IgD-negative memory B cell (primary cell): ENCODE results near the gene PRKN. TPM values are rescaled to one million over a fixed set of nuclear protein-coding genes. Genes with fewer than 3 reads are reported as not detected.
A peak's percentile ranks its signal among the peaks of the same experiment; 100 is the strongest.

Experiments
- H3K27ac Mint-ChIP-seq, 3 donors: one replicate each; pipeline ENCODE4 v1.8.0; 2020 to 2022; ENCODE audit warnings: mild to moderate bottlenecking in 3 of 3, mixed read lengths in 3 of 3, moderate library complexity in 1 of 3
- H3K27me3 Mint-ChIP-seq: one replicate; pipeline ENCODE4 v1.8.0; 2021; ENCODE audit warnings: mixed read lengths
- H3K36me3 Mint-ChIP-seq: one replicate; pipeline ENCODE4 v1.8.0; 2020; ENCODE audit warnings: mild to moderate bottlenecking, mixed read lengths
- H3K4me1 Mint-ChIP-seq, 3 donors: one replicate each; pipeline ENCODE4 v1.8.0; 2020 to 2022; ENCODE audit warnings: mixed read lengths in 3 of 3, mild to moderate bottlenecking in 1 of 3
- H3K4me3 Mint-ChIP-seq, 4 donors: one replicate each; pipeline ENCODE4 v1.8.0; 2020 to 2022; ENCODE audit warnings: mild to moderate bottlenecking in 4 of 4, mixed read lengths in 4 of 4, moderate library complexity in 3 of 4
- H3K9me3 Mint-ChIP-seq, 3 donors: one replicate each; pipeline ENCODE4 v1.8.0; 2020 to 2021; ENCODE audit warnings: mixed read lengths in 3 of 3, mild to moderate bottlenecking in 1 of 3
- polyA plus RNA-seq: library from polyadenylated mRNA; unstranded; fragments of 300-500 nt; fragmentation: Illumina TruSeq; gene quantifications from one replicate; pipeline ENCODE4 v1.2.3, GENCODE V29; 2021

Gene PRKN
- polyA plus RNA-seq, 1 donor from 2014 or later: 0.55 TPM

DNA sequence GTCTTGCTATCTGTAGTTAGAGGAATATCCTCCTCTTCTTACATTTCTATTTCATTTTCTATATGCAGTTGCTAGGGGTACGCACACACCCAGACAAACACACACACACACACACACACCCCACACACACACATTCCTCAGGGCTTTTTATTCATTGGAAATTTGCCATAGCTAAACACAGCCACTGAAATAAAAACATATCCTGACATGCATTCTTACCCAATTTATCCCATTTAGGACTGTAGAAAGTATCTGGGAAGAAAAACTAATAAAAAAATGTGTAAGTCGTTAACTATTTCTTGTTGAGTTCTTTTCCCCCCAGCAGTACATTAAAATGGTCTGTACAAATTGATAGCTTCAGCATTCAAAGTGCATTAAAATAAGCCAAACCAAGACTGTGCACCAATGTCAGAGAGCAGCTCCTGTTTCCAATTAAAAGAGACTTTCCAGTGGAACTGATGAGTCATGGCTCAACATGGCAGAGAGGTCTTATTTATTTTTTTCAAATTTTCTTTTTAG lies 1095.8 kb downstream of the PRKN start:
- Mint-ChIP-seq H3K9me3 (peaks cover 4 to 11% (median 4%) of the 10 kb centered on the region in 3 donors), H3K27me3 (no peaks in the 10 kb centered on the region), H3K36me3 (no peaks in the 10 kb centered on the region), H3K27ac (no peak overlapping the region), H3K4me3 (no peak overlapping the region), H3K4me1 (no peaks in the 10 kb centered on the region)

DNA sequence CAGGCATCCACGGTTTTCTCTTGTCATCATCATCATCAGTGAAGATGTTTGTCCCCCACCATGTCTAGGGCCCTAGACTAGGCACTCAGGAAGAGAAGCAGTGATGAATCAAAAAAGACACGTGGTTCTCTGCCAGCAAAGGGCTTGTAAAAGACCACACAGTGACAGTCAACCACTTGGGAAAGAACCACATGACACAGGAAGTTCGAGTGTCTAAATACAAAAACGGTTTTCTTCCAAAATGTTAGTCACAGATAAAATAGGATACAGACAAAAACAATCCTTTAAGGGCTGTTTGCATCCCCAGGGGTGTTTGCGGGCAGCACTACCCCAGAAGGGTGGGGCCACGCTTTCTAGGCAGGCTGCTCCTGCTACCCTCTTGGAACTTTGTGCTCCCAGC lies 1096.9 kb downstream of the PRKN start:
- Mint-ChIP-seq H3K9me3 (peaks cover 4 to 11% (median 4%) of the 10 kb centered on the region in 3 donors), H3K36me3 (no peaks in the 10 kb centered on the region), H3K27ac (no peak overlapping the region), H3K4me1 (no peaks in the 10 kb centered on the region), H3K4me3 (no peak overlapping the region), H3K27me3 (no peaks in the 10 kb centered on the region)

DNA sequence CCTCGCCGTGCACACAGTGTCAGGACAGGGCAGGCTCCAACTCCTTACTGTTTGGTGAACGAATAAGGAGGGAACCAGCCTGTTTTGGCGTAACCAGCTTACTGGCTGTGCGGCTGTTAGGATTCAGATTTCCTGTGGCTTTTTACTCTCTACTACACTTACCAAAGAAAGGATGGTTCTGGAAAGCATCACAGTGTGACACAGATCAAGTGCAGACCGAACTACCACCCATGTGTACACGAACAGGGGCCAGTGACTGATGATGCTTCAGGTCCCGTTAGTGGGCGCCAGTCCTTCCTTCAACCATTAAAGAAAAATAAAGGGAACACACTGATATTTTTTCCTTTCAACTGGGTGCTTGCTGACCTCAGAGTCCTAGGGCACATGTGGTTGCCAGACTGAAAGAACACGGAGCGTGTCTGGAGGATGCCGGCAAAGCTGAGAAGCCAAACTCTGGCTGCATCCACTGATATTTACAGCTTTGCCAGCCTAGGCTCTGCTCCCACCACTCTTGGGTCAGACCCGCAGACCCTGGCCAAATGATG lies 1101.4 kb downstream of the PRKN start:
- no peak overlapping the region for H3K4me3 Mint-ChIP-seq
- H3K9me3 Mint-ChIP-seq: peaks cover 0 to 11% (median 4%) of the 10 kb centered on the region in 3 donors
- no peaks in the 10 kb centered on the region for H3K27me3 Mint-ChIP-seq
- H3K36me3 Mint-ChIP-seq: no peaks in the 10 kb centered on the region
- no peaks in the 10 kb centered on the region for H3K4me1 Mint-ChIP-seq
- H3K27ac Mint-ChIP-seq: no peak overlapping the region

DNA sequence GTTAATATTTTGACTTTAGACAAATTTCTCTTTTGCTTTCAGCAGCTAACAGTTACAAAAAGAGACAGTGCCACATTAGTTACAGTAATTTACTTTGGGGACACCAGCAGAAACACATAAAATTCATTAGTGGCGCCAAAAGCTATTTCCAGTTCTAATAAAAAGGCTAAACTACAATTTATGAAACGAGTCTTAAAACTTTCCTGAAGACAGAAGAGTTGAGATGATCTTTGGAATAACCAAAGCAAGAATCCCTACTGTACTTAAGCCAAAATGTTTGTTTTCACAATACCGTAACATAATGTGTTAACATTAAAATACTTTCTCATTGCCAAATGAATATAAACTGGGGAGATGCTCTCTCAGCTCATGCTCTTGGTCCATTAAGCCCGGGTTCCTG lies 1103.5 kb downstream of the PRKN start:
- Mint-ChIP-seq H3K27me3 (no peaks in the 10 kb centered on the region), H3K9me3 (peaks cover 0 to 8% (median 6%) of the 10 kb centered on the region in 3 donors), H3K4me3 (no peak overlapping the region), H3K27ac (no peak overlapping the region), H3K36me3 (no peaks in the 10 kb centered on the region), H3K4me1 (no peaks in the 10 kb centered on the region)

DNA sequence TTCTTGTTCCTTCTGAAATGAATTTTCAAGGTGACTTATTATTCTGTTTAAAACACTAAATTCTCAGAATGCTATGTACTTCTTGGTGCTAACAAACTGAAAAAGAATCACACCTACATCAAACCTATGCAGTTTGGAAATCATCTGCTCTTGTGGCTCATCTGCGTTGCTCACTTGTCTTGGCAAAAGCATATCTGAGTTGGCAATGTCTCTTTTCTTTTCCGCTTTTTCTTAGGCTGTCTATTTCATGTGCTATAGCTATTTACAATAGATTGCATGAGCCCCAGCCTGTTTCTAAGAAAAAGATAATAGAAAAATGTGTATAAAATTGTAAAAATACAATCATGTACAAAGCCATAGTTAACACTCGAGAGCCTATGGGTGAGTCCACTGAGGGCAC lies 1104.8 kb downstream of the PRKN start:
- H3K36me3 Mint-ChIP-seq: no peaks in the 10 kb centered on the region
- no peaks in the 10 kb centered on the region for H3K4me1 Mint-ChIP-seq
- no peaks in the 10 kb centered on the region for H3K27me3 Mint-ChIP-seq
- H3K4me3 Mint-ChIP-seq: no peak overlapping the region
- H3K27ac Mint-ChIP-seq: no peak overlapping the region
- H3K9me3 Mint-ChIP-seq: peaks cover 0 to 2% (median 2%) of the 10 kb centered on the region in 3 donors

DNA sequence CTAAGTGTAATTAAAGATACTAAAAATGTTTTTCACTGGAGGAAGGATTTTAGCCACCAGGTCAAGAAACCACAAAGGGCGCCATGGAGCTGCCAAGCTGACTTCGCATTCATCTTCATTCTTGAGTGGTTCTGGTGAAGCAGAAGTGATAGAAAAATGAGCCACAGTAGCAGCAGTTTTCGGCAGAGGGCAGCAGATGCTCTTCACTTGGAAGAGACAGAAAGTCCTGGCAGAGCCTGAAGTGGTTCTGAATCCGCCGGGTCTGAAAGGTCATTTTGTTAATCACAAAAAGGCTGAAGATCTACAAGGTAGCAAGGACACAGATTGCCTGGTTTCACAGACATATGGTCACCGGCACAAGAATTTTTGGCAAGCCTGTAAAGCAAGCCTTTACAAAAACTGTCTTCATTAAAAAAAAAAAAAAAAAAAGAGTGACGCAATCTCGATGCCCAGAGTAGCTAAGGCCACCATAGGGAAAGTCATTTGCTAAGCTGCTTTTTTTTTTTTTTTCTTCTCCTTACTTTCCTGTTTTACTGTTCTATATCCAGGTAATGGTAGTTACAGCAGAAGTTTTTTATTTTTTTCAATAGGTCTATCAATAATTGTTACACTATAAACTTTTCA lies 1108.6 kb downstream of the PRKN start:
- Mint-ChIP-seq H3K4me1 (no peaks in the 10 kb centered on the region), H3K36me3 (no peaks in the 10 kb centered on the region), H3K27me3 (no peaks in the 10 kb centered on the region), H3K27ac (no peak overlapping the region), H3K9me3 (peaks cover 0 to 2% (median 2%) of the 10 kb centered on the region in 3 donors), H3K4me3 (no peak overlapping the region)

DNA sequence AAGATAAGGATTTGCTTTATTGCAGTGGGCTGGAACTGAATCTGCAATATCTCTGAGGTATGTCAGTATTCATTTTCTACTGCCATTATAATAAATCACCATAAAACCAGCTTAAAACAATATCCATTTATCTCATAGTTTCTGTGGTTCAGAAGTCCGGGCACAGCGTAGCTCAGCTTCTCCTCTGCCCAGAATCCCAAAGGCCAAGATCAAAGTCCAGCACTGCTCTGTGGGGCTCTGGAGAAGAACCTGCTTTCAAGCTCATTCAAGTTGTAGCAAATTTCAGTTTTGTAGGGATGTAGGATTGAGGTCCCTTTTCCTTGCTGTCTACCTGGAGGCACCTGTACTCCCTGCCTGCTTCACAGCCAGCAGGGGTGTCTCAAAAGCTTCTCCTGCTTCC lies 1113.9 kb downstream of the PRKN start:
- H3K9me3 Mint-ChIP-seq: peaks cover 3 to 5% (median 4%) of the 10 kb centered on the region in 3 donors
- no peaks in the 10 kb centered on the region for H3K4me1 Mint-ChIP-seq
- H3K27me3 Mint-ChIP-seq: no peaks in the 10 kb centered on the region
- H3K4me3 Mint-ChIP-seq: no peak overlapping the region
- no peaks in the 10 kb centered on the region for H3K36me3 Mint-ChIP-seq
- H3K27ac Mint-ChIP-seq: peak overlapping the region in 1 of 3 donors; percentile 41

DNA sequence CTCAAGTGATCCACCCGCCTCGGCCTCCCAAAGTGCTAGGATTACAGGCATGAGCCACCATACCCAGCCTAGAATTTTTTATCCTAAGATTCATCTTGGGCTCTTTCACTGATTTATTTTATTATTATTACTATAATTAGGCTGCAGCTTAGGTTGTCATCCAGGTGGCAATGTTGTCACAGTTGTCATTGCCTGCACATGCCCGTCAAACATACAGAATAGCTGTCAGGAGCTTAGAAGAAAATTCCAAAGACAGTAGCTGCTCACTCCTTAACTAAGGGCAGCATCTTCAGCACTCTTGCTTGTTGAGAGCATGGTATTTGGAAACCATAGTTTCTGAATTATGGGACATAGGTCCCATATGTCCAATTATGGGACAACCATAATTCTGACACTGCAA lies 1118.8 kb downstream of the PRKN start:
- no peaks in the 10 kb centered on the region for H3K27me3 Mint-ChIP-seq
- no peak overlapping the region for H3K4me3 Mint-ChIP-seq
- H3K27ac Mint-ChIP-seq: no peak overlapping the region
- H3K36me3 Mint-ChIP-seq: peaks cover 3% of the 10 kb centered on the region
- H3K9me3 Mint-ChIP-seq: peaks cover 3 to 6% (median 5%) of the 10 kb centered on the region in 3 donors
- no peaks in the 10 kb centered on the region for H3K4me1 Mint-ChIP-seq

DNA sequence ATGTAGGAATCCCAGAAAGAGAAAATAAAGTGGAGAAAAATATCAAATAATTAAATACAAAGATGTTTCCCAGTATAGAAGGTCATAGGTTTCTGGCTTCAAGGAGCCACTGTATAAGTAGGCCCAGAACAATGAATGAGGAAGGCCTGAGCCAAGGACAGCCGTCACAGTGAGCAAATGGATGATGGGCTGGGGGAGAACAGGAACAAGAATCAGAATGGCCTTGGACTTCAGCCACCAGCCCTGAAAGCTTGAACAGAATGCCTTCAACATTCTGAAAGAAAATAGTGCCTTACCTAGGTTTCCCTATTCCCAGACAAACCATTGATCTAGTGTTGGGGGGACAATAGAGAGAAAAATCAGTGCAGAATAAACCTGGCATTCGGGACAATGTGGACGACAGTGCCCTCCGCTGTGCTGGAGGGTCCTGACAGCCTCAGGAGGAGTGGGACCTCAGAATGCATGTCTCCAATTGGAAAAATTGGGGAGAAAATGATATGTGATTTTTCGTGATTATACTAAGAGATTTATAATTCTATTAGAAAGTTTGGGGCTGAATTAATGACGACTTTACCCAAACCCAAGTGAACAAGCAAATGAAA lies 1119.8 kb downstream of the PRKN start:
- Mint-ChIP-seq H3K4me1 (no peaks in the 10 kb centered on the region), H3K9me3 (peaks cover 2 to 6% (median 4%) of the 10 kb centered on the region in 3 donors), H3K36me3 (peaks cover 3% of the 10 kb centered on the region), H3K27ac (no peak overlapping the region), H3K27me3 (no peaks in the 10 kb centered on the region), H3K4me3 (no peak overlapping the region)

DNA sequence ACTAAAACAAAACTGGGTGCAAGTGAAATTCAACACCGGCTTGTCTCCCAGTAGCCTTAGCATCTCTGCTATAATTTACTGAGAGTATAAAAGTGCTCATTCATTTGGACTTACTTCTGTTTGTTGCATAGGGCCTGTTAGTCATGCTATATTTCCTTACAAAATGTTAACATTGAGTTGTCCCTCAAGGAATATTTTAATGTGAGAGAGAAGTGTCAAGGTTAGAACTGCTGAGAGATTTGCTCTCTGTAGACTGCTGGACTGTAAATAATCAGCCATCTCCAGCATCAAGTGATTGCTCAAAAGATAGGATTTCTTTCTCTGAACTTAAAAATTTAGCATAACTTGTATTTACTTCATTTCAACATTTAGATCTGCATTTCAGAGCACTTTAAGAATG lies 1125.2 kb downstream of the PRKN start:
- Mint-ChIP-seq H3K27ac (no peak overlapping the region), H3K4me3 (no peak overlapping the region), H3K9me3 (peaks cover 0 to 8% (median 2%) of the 10 kb centered on the region in 3 donors), H3K4me1 (no peaks in the 10 kb centered on the region), H3K36me3 (peaks cover 3% of the 10 kb centered on the region), H3K27me3 (no peaks in the 10 kb centered on the region)

DNA sequence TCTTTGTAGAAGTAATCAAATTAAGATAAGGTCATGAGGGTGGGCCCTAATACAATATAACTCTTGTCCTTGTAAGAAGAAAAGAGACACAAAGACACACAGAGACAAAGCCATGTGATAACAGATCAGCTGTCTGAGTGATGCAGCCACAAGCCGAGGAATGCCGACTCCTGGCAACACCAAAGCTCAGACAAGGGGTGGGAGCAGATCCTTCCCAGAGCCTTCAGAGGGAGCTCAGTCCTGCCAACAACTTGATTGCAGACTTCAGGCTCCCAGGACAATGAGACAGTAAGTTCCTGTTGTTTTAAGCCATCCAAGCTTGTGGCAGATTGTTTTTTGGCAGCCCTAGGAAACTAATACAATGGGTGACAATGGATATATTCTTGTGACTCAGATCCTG lies 1128.7 kb downstream of the PRKN start:
- Mint-ChIP-seq H3K4me1 (no peaks in the 10 kb centered on the region), H3K27ac (no peak overlapping the region), H3K36me3 (peaks cover 2% of the 10 kb centered on the region), H3K27me3 (no peaks in the 10 kb centered on the region), H3K4me3 (no peak overlapping the region), H3K9me3 (peaks cover 0 to 8% (median 3%) of the 10 kb centered on the region in 3 donors)

DNA sequence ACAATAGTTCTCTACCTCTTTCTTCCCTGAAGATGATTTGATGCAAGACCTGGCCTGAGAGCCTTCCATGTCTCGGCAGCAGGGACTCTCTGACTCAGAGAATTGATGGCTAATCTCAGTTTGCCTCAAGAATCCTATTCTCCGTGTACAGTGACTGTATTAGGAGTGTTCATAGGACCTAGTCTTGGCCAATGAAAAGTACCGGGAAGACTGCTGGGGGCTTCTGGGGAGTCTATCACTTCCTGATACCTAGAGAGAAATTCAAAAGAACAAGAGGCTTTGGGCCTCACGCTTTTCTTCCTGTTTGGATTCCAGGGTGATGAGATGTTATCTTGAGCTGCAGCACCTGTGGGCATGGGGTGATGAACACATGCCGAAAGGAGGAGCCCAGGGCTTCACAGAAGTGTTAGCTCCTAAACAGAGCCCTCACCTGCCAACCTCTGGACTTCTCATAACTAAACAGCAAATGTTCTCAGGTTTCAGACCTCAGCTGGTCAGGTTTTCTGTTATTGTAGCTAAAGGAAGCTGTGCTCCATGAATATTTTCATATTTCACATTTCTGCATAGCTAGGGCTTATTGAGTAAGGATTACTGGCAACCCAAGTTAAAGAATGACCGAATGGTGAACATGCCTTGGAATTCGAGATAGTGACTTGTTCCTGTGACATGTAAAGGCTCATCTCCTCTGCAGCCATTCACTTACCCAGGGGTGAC lies 1130.6 kb downstream of the PRKN start:
- Mint-ChIP-seq H3K27me3 (no peaks in the 10 kb centered on the region), H3K4me3 (no peak overlapping the region)

DNA sequence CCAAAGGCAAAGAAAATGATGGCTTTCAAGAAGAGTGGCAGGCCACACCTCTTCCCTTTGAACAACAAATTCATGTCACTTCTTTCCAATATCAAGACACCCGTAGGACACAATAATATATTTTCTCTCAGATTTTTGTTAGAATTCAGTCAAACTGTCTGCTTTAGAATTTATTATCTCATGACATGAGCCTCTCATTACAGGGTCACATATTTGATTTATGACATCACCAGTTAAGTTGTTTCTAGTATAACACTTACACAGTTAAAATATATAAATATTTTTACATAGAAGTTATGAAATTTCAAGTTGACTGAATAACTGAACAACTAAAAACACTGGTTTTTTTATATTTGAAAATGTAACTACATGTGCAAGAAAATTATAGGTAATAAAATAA lies 1133.2 kb downstream of the PRKN start:
- Mint-ChIP-seq H3K27me3 (no peaks in the 10 kb centered on the region), H3K36me3 (peaks cover 2% of the 10 kb centered on the region), H3K27ac (no peak overlapping the region), H3K9me3 (peaks cover 0 to 7% (median 2%) of the 10 kb centered on the region in 3 donors), H3K4me3 (no peak overlapping the region), H3K4me1 (no peaks in the 10 kb centered on the region)

More for the DNA sequence above, 1130.6 kb downstream of the PRKN start:
- peaks cover 2% of the 10 kb centered on the region for H3K36me3 Mint-ChIP-seq
- peaks cover 2 to 4% (median 3%) of the 10 kb centered on the region in 3 donors for H3K9me3 Mint-ChIP-seq
- no peak overlapping the region for H3K27ac Mint-ChIP-seq
- H3K4me1 Mint-ChIP-seq: no peaks in the 10 kb centered on the region

DNA sequence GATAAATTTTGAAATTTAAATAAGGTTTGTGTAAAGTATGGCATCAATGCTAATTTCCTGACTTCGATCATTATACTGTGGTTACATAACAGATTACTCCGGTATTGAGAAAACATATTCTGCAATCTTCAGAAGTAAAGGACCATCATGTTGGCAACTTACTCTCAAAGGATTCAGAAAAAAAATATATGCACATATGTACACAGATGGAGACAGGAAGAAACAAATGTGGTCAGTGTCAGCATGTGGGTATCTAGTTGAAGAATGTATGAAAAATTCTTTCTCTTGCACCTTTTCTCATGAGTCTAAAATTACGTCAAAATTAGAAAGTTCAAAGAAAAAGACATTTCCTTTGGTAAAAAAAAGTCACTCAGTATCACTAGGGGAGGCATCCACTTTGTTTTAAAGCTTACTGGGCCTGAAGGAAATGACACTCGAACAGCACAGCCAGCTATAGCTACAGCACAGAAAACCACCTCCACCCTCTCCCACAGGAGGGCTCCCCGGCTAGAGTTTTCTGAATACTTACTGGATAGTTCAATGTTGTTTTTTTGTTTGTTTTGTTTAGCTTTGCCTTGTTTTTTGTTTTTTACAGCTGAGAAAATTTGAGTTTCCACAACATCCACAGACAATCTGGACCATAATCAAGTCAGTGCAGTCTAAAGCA lies 1136.5 kb downstream of the PRKN start:
- Mint-ChIP-seq H3K9me3 (peaks cover 0 to 7% (median 2%) of the 10 kb centered on the region in 3 donors), H3K4me1 (no peaks in the 10 kb centered on the region), H3K27ac (no peak overlapping the region), H3K27me3 (no peaks in the 10 kb centered on the region), H3K36me3 (peaks cover 2% of the 10 kb centered on the region), H3K4me3 (no peak overlapping the region)

DNA sequence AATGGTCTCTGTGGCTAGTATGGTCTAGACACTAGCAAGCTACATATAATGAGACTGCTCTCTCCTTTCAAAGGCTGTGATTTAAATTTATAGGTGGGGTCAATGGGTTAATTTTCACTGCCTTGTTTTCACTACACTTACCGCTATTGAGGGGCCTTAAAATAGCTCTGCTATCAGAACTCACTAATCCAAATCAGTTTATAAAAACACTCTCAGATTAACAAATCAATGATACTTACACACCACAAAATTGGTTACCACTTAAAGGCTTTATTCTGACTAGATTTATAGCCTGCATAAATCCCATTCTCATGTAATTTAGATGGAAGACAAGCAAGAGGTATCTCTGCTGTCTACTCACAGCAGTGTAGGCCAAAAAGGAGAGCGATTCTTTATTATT lies 1140.7 kb downstream of the PRKN start:
- H3K9me3 Mint-ChIP-seq: peaks cover 0 to 4% (median 3%) of the 10 kb centered on the region in 3 donors

More for the DNA sequence above, 1140.7 kb downstream of the PRKN start:
- H3K4me3 Mint-ChIP-seq: no peak overlapping the region
- H3K36me3 Mint-ChIP-seq: no peaks in the 10 kb centered on the region
- no peak overlapping the region for H3K27ac Mint-ChIP-seq
- no peaks in the 10 kb centered on the region for H3K4me1 Mint-ChIP-seq
- H3K27me3 Mint-ChIP-seq: no peaks in the 10 kb centered on the region
